Panc1 (cell line): ENCODE data around the gene CYB561D1.

Source experiments
- CTCF ChIP-seq: fragments of 450-650 bp; IDR thresholded peaks from 2 replicates; pipeline ENCODE4 v1.5.1; 2017; ENCODE audit warnings: mild to moderate bottlenecking
- POLR2AphosphoS5 ChIP-seq: IDR thresholded peaks from 2 replicates; pipeline ENCODE4 v1.6.1; 2012; ENCODE audit warnings: mild to moderate bottlenecking, low read depth, low read length, moderate library complexity
- SIN3A ChIP-seq: IDR thresholded peaks from 2 replicates; pipeline ENCODE4 v1.6.1; 2012; ENCODE audit warnings: low read depth, mild to moderate bottlenecking, low read length, moderate library complexity, borderline replicate concordance; ENCODE audit not compliant: insufficient read depth
- TCF7L2 ChIP-seq: IDR thresholded peaks from 2 replicates; pipeline ENCODE4 v1.6.1; 2011; ENCODE audit warnings: mild to moderate bottlenecking, low read depth, low read length, inconsistent platforms
- TF ChIP-seq, protein P1 (sequence below), 2 experiments: IDR thresholded peaks; 2 replicates each; pipeline ENCODE4 v1.6.1; 2011 to 2012; ENCODE audit warnings: low read depth in 2 of 2, control low read depth in 1 of 2, low read length in 1 of 2, mild to moderate bottlenecking in 1 of 2, moderate library complexity in 1 of 2; ENCODE audit not compliant: insufficient read depth in 1 of 2

DNA sequence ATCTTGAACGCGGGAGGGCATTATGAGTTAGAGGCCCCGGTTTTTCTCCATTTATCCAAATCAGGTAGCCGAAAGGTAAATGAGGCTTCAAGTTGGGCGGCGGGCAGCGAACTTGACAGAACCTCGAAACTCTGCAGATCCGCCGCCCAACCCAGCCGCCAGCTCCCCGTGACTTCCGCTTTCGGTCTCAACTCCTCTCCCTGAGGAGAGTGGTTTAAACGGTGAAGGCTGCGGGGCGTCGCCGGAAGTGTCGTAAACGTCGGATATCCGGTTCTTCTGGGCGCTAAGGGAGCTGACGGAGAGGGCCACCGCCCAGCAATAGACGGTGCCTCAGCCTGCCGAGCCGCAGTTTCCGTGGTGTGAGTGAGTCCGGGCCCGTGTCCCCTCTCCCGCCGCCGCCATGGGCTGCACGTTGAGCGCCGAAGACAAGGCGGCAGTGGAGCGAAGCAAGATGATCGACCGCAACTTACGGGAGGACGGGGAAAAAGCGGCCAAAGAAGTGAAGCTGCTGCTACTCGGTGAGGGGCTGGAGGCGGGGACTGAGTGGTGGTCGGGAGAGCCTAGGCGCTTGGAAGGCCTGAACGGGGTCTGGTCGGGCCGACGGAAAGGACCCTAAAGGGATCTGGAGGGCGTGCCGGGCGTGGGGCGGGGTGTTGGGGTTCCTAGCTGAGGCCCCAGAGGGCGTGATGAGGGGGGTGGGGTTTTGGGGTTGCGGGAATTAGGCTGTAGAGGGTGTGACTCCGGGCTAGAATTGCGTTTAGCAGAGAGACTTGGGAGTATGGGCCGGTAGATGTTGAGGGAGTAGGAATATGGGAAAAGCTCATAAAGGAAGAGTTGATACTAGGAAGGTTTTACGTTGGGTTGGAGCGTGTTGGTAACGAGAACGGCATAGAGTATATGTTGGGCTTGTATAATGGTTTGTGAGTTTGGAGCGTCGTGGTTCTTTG, 54.7 kb downstream of the CYB561D1 start, which contains the start of gene GNAI3:
- TF ChIP-seq CTCF (no peak), POLR2AphosphoS5 (peak; percentile 90), SIN3A (no peak), TCF7L2 (peak; percentile 54)
- TF ChIP-seq, protein P1, sequence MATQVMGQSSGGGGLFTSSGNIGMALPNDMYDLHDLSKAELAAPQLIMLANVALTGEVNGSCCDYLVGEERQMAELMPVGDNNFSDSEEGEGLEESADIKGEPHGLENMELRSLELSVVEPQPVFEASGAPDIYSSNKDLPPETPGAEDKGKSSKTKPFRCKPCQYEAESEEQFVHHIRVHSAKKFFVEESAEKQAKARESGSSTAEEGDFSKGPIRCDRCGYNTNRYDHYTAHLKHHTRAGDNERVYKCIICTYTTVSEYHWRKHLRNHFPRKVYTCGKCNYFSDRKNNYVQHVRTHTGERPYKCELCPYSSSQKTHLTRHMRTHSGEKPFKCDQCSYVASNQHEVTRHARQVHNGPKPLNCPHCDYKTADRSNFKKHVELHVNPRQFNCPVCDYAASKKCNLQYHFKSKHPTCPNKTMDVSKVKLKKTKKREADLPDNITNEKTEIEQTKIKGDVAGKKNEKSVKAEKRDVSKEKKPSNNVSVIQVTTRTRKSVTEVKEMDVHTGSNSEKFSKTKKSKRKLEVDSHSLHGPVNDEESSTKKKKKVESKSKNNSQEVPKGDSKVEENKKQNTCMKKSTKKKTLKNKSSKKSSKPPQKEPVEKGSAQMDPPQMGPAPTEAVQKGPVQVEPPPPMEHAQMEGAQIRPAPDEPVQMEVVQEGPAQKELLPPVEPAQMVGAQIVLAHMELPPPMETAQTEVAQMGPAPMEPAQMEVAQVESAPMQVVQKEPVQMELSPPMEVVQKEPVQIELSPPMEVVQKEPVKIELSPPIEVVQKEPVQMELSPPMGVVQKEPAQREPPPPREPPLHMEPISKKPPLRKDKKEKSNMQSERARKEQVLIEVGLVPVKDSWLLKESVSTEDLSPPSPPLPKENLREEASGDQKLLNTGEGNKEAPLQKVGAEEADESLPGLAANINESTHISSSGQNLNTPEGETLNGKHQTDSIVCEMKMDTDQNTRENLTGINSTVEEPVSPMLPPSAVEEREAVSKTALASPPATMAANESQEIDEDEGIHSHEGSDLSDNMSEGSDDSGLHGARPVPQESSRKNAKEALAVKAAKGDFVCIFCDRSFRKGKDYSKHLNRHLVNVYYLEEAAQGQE (IDR thresholded peaks at IDR 0.05; ENCODE audit: insufficient read depth in 1 of 2, low read depth in 2 of 2, low read length in 1 of 2): no peak
